Thyroid gland (tissue), 4 donors: ENCODE results near the gene CTIF. TPM values are rescaled to one million over a fixed set of nuclear protein-coding genes. Genes with fewer than 3 reads are reported as not detected.

ENCODE experiments used
- DNase-seq, 2 donors: peaks; one replicate each; pipeline ENCODE4 v3.0.0-alpha.2; 2019
- H3K27ac ChIP-seq, 3 donors: fragments of 200-600 bp; sonication (generic); 1 replicate in 2 of 3; 2 replicates in 1 of 3; pipeline ENCODE4 v1.5.1; 2016 to 2019; ENCODE audit warnings: mild to moderate bottlenecking in 1 of 3, moderate library complexity in 1 of 3
- H3K27me3 ChIP-seq: fragments of 200-600 bp; sonication (generic); one replicate; pipeline ENCODE4 v1.5.1; 2019
- H3K36me3 ChIP-seq, 2 donors: fragments of 200-600 bp; sonication (generic); one replicate each; pipeline ENCODE4 v1.5.1; 2016 to 2019
- H3K4me1 ChIP-seq, 2 donors: fragments of 200-600 bp; sonication (generic); one replicate each; pipeline ENCODE4 v1.5.1; 2017 to 2019
- H3K4me3 ChIP-seq, 3 donors: fragments of 200-600 bp; sonication (generic); replicated peaks in 1 of 3; 1 replicate in 2 of 3; 2 replicates in 1 of 3; pipeline ENCODE4 v1.5.1; 2016; ENCODE audit warnings: mild to moderate bottlenecking in 1 of 3
- H3K9me3 ChIP-seq: fragments of 200-600 bp; sonication (generic); one replicate; pipeline ENCODE4 v1.5.1; 2017
- CTCF ChIP-seq, 6 experiments: fragments of 200-600 bp in 3 of 6; fragments of 450-650 bp in 3 of 6; sonication (generic) in 3 of 6; IDR thresholded peaks; one replicate each; pipeline ENCODE4 v1.5.1; 2016 to 2019; ENCODE audit warnings: antibody characterized with exemption in 6 of 6, mild to moderate bottlenecking in 2 of 6, inconsistent platforms in 1 of 6, moderate library complexity in 1 of 6
- POLR2A ChIP-seq, 2 donors: fragments of 450-650 bp; IDR thresholded peaks; one replicate each; pipeline ENCODE4 v1.6.1; 2017; ENCODE audit warnings: antibody characterized with exemption in 2 of 2, mild to moderate bottlenecking in 2 of 2, moderate library complexity in 1 of 2
- WGBS, 2 donors: methylation state at CpG; one replicate each; pipeline ENCODE4 v1.1.5; 2017; 5-methylcytosine and 5-hydroxymethylcytosine counted together
- intact Hi-C: fragments of 100-400 bp; cut with DNase I; formaldehyde crosslinking; loops from one replicate; pipeline ENCODE4 v1.15.1; 2023
- total RNA-seq, 4 donors: library from RNA; depleted of rRNA; stranded (reverse); fragments of >200 nt; gene quantifications; one replicate each; pipeline ENCODE4 v1.2.3, GENCODE V29; 2016

CTIF gene
- total RNA-seq, 4 donors from 2014 or later, result 18.7 to 29.8 (median 23.6) TPM

- Histone ChIP-seq H3K4me3 (no peak overlapping the region), H3K4me1 (peaks cover 0 to 8% of the 10 kb centered on the region in 2 donors), H3K27ac (peak overlapping the region in 1 of 3 donors; percentile 0), H3K36me3 (no peaks in the 10 kb centered on the region), H3K27me3 (no peaks in the 10 kb centered on the region), H3K9me3 (no peaks in the 10 kb centered on the region)
- intact Hi-C loops, result no loop called here
- WGBS, 2 donors, result 80 to 95% methylated on average over 1 of the region's 1 CpG
- no peak for TF ChIP-seq CTCF (IDR thresholded peaks at IDR 0.05)
- no peak for TF ChIP-seq POLR2A (IDR thresholded peaks at IDR 0.05)
- no peak for DNase-seq
These were observed 7.8 kb upstream of the CTIF start for GRCh38 chr18:48531082-48531403.

GRCh38 chr18:48531908-48532307 lies 6.9 kb upstream of the CTIF start:
- no peaks in the 10 kb centered on the region for H3K36me3 ChIP-seq
- no peak for DNase-seq
- TF ChIP-seq POLR2A (IDR thresholded peaks at IDR 0.05) (no peak), CTCF (IDR thresholded peaks at IDR 0.05) (no peak)
- 69 to 71% methylated on average over 3 of the region's 3 CpGs for WGBS, 2 donors
- no peak overlapping the region for H3K4me3 ChIP-seq
- peaks cover 0 to 8% of the 10 kb centered on the region in 2 donors for H3K4me1 ChIP-seq
- intact Hi-C loops, result no loop called here
- H3K27me3 ChIP-seq, result no peaks in the 10 kb centered on the region
- H3K27ac ChIP-seq, result no peak overlapping the region
- H3K9me3 ChIP-seq, result no peaks in the 10 kb centered on the region

- Histone ChIP-seq H3K9me3 (no peaks in the 10 kb centered on the region), H3K27me3 (no peaks in the 10 kb centered on the region), H3K4me1 (peaks cover 0 to 13% of the 10 kb centered on the region in 2 donors), H3K27ac (no peak overlapping the region), H3K4me3 (no peak overlapping the region), H3K36me3 (no peaks in the 10 kb centered on the region)
- DNase-seq, result no peak
- WGBS, 2 donors, result 89 to 90% methylated on average over 6 of the region's 6 CpGs
- TF ChIP-seq CTCF (IDR thresholded peaks at IDR 0.05) (no peak), POLR2A (IDR thresholded peaks at IDR 0.05) (no peak)
- intact Hi-C loops, result no loop called here
These were observed 5.3 kb upstream of the CTIF start for GRCh38 chr18:48533340-48534070.

GRCh38 chr18:48534364-48534763 lies 4.5 kb upstream of the CTIF start:
- Histone ChIP-seq H3K27ac (no peak overlapping the region), H3K9me3 (no peaks in the 10 kb centered on the region), H3K36me3 (no peaks in the 10 kb centered on the region), H3K4me1 (peaks cover 0 to 13% of the 10 kb centered on the region in 2 donors), H3K27me3 (no peaks in the 10 kb centered on the region), H3K4me3 (no peak overlapping the region)
- WGBS, 2 donors, result 84 to 92% methylated on average over 3 of the region's 3 CpGs
- DNase-seq, result no peak
- intact Hi-C loops, result no loop called here
- TF ChIP-seq CTCF (IDR thresholded peaks at IDR 0.05) (no peak), POLR2A (IDR thresholded peaks at IDR 0.05) (no peak)

- Histone ChIP-seq H3K4me3 (no peak overlapping the region), H3K27ac (no peak overlapping the region), H3K36me3 (no peaks in the 10 kb centered on the region), H3K27me3 (no peaks in the 10 kb centered on the region), H3K9me3 (no peaks in the 10 kb centered on the region), H3K4me1 (peaks cover 4 to 5% of the 10 kb centered on the region in 2 donors)
- WGBS, 2 donors, result 70 to 79% methylated on average over 2 of the region's 2 CpGs
- intact Hi-C loops, result no loop called here
- no peak for DNase-seq
- TF ChIP-seq POLR2A (IDR thresholded peaks at IDR 0.05) (no peak), CTCF (IDR thresholded peaks at IDR 0.05) (no peak)
These were observed 2.9 kb upstream of the CTIF start for GRCh38 chr18:48535956-48536355.
